Sigmoid colon (tissue), 7 donors: ENCODE measurements around the gene ACOX3. TPM values are rescaled to one million over a fixed set of nuclear protein-coding genes. Genes with fewer than 3 reads are reported as not detected.
A peak's percentile ranks its signal among the peaks of the same experiment; 100 is the strongest.

Source experiments
- DNase-seq: peaks from one replicate; pipeline ENCODE4 v3.0.0-alpha.2; 2019
- H3K27ac ChIP-seq, 4 donors: fragments of 200-600 bp; sonication (generic); one replicate each; pipeline ENCODE4 v1.5.1; 2016 to 2019; ENCODE audit warnings: mild to moderate bottlenecking in 1 of 4
- H3K27me3 ChIP-seq, 3 donors: fragments of 200-600 bp; sonication (generic); one replicate each; pipeline ENCODE4 v1.5.1; 2019; ENCODE audit warnings: mild to moderate bottlenecking in 1 of 3
- H3K36me3 ChIP-seq, 4 donors: fragments of 200-600 bp; sonication (generic); one replicate each; pipeline ENCODE4 v1.5.1; 2016 to 2019
- H3K4me1 ChIP-seq, 4 donors: fragments of 200-600 bp; sonication (generic); one replicate each; pipeline ENCODE4 v1.5.1; 2017 to 2019
- H3K4me3 ChIP-seq, 4 donors: fragments of 200-600 bp; sonication (generic); one replicate each; pipeline ENCODE4 v1.5.1; 2017 to 2019; ENCODE audit warnings: mild to moderate bottlenecking in 2 of 4, moderate library complexity in 1 of 4
- H3K9me3 ChIP-seq, 4 donors: fragments of 200-600 bp in 3 of 4; sonication (generic) in 3 of 4; one replicate each; pipeline versions ENCODE4 v1.5.1 to v1.6.1; 2013 to 2019
- CTCF ChIP-seq, 4 experiments: fragments of 450-650 bp in 3 of 4; fragments of 200-600 bp in 1 of 4; IDR thresholded peaks; one replicate each; pipeline ENCODE4 v1.5.1; 2016 to 2019; ENCODE audit warnings: antibody characterized with exemption in 4 of 4, mild to moderate bottlenecking in 3 of 4, moderate library complexity in 2 of 4
- EP300 ChIP-seq, 4 donors: sonication (generic); formaldehyde crosslinking; IDR thresholded peaks; one replicate each; pipeline ENCODE4 v1.6.1; 2017; ENCODE audit warnings: antibody characterized with exemption in 4 of 4
- POLR2A ChIP-seq, 2 donors: fragments of 450-650 bp; IDR thresholded peaks; one replicate each; pipeline ENCODE4 v1.6.1; 2016; ENCODE audit warnings: antibody characterized with exemption in 2 of 2, mild to moderate bottlenecking in 2 of 2, moderate library complexity in 2 of 2
- POLR2AphosphoS5 ChIP-seq, 4 donors: sonication (generic); formaldehyde crosslinking; IDR thresholded peaks; one replicate each; pipeline ENCODE4 v1.6.1; 2017; ENCODE audit warnings: antibody characterized with exemption in 4 of 4
- WGBS, 2 donors: extraction: QIAGEN DNeasy Blood & Tissue Kit; methylation state at CpG; one replicate each; pipeline ENCODE4 v1.1.7; 2013; 5-methylcytosine and 5-hydroxymethylcytosine counted together
- intact Hi-C: fragments of 100-400 bp; cut with DNase I; formaldehyde crosslinking; loops from one replicate; pipeline ENCODE4 v1.15.1; 2023
- polyA plus RNA-seq, 3 donors: library from polyadenylated mRNA; stranded (reverse); fragments of 200-250 nt; gene quantifications; one replicate each; pipeline ENCODE4 v1.2.3, GENCODE V29; 2013
- total RNA-seq, 4 donors: library from RNA; depleted of rRNA; stranded (reverse); fragments of >200 nt; gene quantifications; one replicate each; pipeline ENCODE4 v1.1.0, GENCODE V29; 2016
- donor health status: healthy with polysubstance abuse.
- donor health status: Bipolar disorder and iron deficiency.
- donor health status: healthy.

The ACOX3 gene
- total and polyA plus RNA-seq, 7 donors = 8.4 to 51.0 (median 24.8) TPM

- intact Hi-C loops = no loop called here
- Histone ChIP-seq H3K4me3 (no peak overlapping the region), H3K4me1 (peaks cover 0 to 19% (median 14%) of the 10 kb centered on the region in 4 donors), H3K36me3 (peaks cover 0 to 61% (median 17%) of the 10 kb centered on the region in 4 donors), H3K9me3 (no peaks in the 10 kb centered on the region), H3K27me3 (no peaks in the 10 kb centered on the region), H3K27ac (no peak overlapping the region)
- no peak for TF ChIP-seq EP300 (IDR thresholded peaks at IDR 0.05)
- TF ChIP-seq POLR2A (IDR thresholded peaks at IDR 0.05) = no peak
- TF ChIP-seq CTCF (IDR thresholded peaks at IDR 0.05) = no peak
- TF ChIP-seq POLR2AphosphoS5 (IDR thresholded peaks at IDR 0.05) = no peak
- WGBS, 2 donors = 95% methylated on average over 22 of the region's 22 CpGs
- no peak for DNase-seq
Observed at GRCh38 chr4:8380511-8381415, 59.8 kb downstream of the ACOX3 start.

GRCh38 chr4:8379771-8380170 lies 60.8 kb downstream of the ACOX3 start:
- no peaks in the 10 kb centered on the region for H3K27me3 ChIP-seq
- H3K36me3 ChIP-seq = peaks cover 0 to 58% (median 15%) of the 10 kb centered on the region in 4 donors
- no peak overlapping the region for H3K27ac ChIP-seq
- intact Hi-C loops = no loop called here
- no peaks in the 10 kb centered on the region for H3K9me3 ChIP-seq
- H3K4me3 ChIP-seq = no peak overlapping the region
- WGBS, 2 donors = 95 to 98% methylated on average over 6 of the region's 6 CpGs
- DNase-seq = peak; percentile 48
- H3K4me1 ChIP-seq = peaks cover 0 to 18% (median 14%) of the 10 kb centered on the region in 4 donors
- TF ChIP-seq POLR2A (IDR thresholded peaks at IDR 0.05) (no peak), CTCF (IDR thresholded peaks at IDR 0.05) (no peak), POLR2AphosphoS5 (IDR thresholded peaks at IDR 0.05) (no peak)

GRCh38 chr4:8379281-8379680 lies 61.2 kb downstream of the ACOX3 start:
- Histone ChIP-seq H3K9me3 (no peaks in the 10 kb centered on the region), H3K4me1 (peaks cover 0 to 14% (median 13%) of the 10 kb centered on the region in 4 donors), H3K36me3 (peaks cover 0 to 63% (median 15%) of the 10 kb centered on the region in 4 donors), H3K4me3 (no peak overlapping the region), H3K27ac (no peak overlapping the region), H3K27me3 (no peaks in the 10 kb centered on the region)
- intact Hi-C loops = no loop called here
- TF ChIP-seq POLR2AphosphoS5 (IDR thresholded peaks at IDR 0.05) (no peak), POLR2A (IDR thresholded peaks at IDR 0.05) (no peak), CTCF (IDR thresholded peaks at IDR 0.05) (no peak), EP300 (IDR thresholded peaks at IDR 0.05) (no peak)
- WGBS, 2 donors = 95 to 96% methylated on average over 12 of the region's 12 CpGs
- peak; percentile 57 for DNase-seq

GRCh38 chr4:8378776-8379175 lies 61.7 kb downstream of the ACOX3 start:
- Histone ChIP-seq H3K9me3 (no peaks in the 10 kb centered on the region), H3K4me3 (no peak overlapping the region), H3K36me3 (peaks cover 0 to 67% (median 17%) of the 10 kb centered on the region in 4 donors), H3K27me3 (no peaks in the 10 kb centered on the region), H3K4me1 (peaks cover 0 to 10% (median 9%) of the 10 kb centered on the region in 4 donors), H3K27ac (no peak overlapping the region)
- 87 to 88% methylated on average over 9 of the region's 9 CpGs for WGBS, 2 donors
- TF ChIP-seq POLR2A (IDR thresholded peaks at IDR 0.05) (no peak), CTCF (IDR thresholded peaks at IDR 0.05) (no peak), POLR2AphosphoS5 (IDR thresholded peaks at IDR 0.05) (no peak), EP300 (IDR thresholded peaks at IDR 0.05) (no peak)
- intact Hi-C loops = no loop called here
- DNase-seq = peak; percentile 29
